LHCN-M2 (cell line): ENCODE data around the gene SCO1. TPM values are rescaled to one million over a fixed set of nuclear protein-coding genes. Genes with fewer than 3 reads are reported as not detected.
A peak's percentile ranks its signal among the peaks of the same experiment; 100 is the strongest.
"Not testable (repeated sequence)": the region's sequence is repeated elsewhere in the genome, so short reads cannot be mapped to it uniquely, and the experiment has no call there.

Source experiments
- DNase-seq: peaks from one replicate; pipeline ENCODE4 v3.0.0-alpha.2; 2012; ENCODE audit warnings: low read depth
- polyA plus RNA-seq: library from polyadenylated mRNA; unstranded; fragments of >200 nt; gene quantifications from one replicate; pipeline ENCODE4 v1.2.1, GENCODE V29; 2012; ENCODE audit warnings: missing spikeins
- total RNA-seq: library from RNA; depleted of rRNA; stranded (reverse); fragments of >200 nt; gene quantifications from 2 replicates; pipeline ENCODE4 v1.2.3, GENCODE V29; 2014; rRNA removed

Gene SCO1
- 37.0 and 40.7 TPM in 2 replicates for total RNA-seq
- polyA plus RNA-seq: 18.9 TPM

- peak; percentile 92 for DNase-seq
These were observed at the start of gene SCO1, which contains the start of gene ADPRM for GRCh38 chr17:10697092-10698081. TSS of gene SCO1 (minus strand) at chr17:10697533. CDS start at chr17:10697507, 26 bp downstream. TSS of gene ADPRM (plus strand) at chr17:10697594. CDS start at chr17:10704927, 7,333 bp downstream.

- DNase-seq: peak; percentile 48
These were observed 47.9 kb upstream of the SCO1 start for GRCh38 chr17:10745231-10745630.

GRCh38 chr17:10744501-10745000 is 47.2 kb upstream of the SCO1 start:
- no peak for DNase-seq

GRCh38 chr17:10743316-10744009 is 46.1 kb upstream of the SCO1 start:
- peak; percentile 52 for DNase-seq

GRCh38 chr17:10742431-10742830 is 45.1 kb upstream of the SCO1 start:
- no peak for DNase-seq

- no peak for DNase-seq
These were observed 44.2 kb upstream of the SCO1 start for GRCh38 chr17:10741416-10742135.

GRCh38 chr17:10739386-10739785 is 42.1 kb upstream of the SCO1 start:
- DNase-seq: no peak

- DNase-seq: no peak
These were observed 41.4 kb upstream of the SCO1 start for GRCh38 chr17:10738521-10739258.

- DNase-seq: no peak
These were observed 40.4 kb upstream of the SCO1 start for GRCh38 chr17:10737736-10738135.

- peak; percentile 54 for DNase-seq
These were observed 39.9 kb upstream of the SCO1 start for GRCh38 chr17:10737168-10737622.

- DNase-seq: no peak
These were observed 38.5 kb upstream of the SCO1 start for GRCh38 chr17:10735821-10736220.

GRCh38 chr17:10735251-10735650 is 37.9 kb upstream of the SCO1 start:
- DNase-seq: no peak

- DNase-seq: no peak
These were observed 36.3 kb upstream of the SCO1 start for GRCh38 chr17:10733666-10734065.

GRCh38 chr17:10732121-10732520 is 34.8 kb upstream of the SCO1 start:
- DNase-seq: not testable (repeated sequence)

- DNase-seq: no peak
These were observed 34.1 kb upstream of the SCO1 start for GRCh38 chr17:10731408-10731879.

- DNase-seq: not testable (repeated sequence)
These were observed 32.9 kb upstream of the SCO1 start for GRCh38 chr17:10730247-10730646.

GRCh38 chr17:10729334-10730193 is 32.2 kb upstream of the SCO1 start, which contains the start of gene TMEM220:
TSS of gene TMEM220 (minus strand) at chr17:10730023. CDS start at chr17:10729851, 172 bp downstream.
- peak; percentile 60 for DNase-seq

- DNase-seq: no peak
These were observed 31.1 kb upstream of the SCO1 start for GRCh38 chr17:10728331-10728892.

- DNase-seq: no peak
These were observed 29.9 kb upstream of the SCO1 start for GRCh38 chr17:10727192-10727591.
